Activated naive CD4-positive, alpha-beta T cell treated with anti-CD3 and anti-CD28 coated beads, Interleukin-2, amount 10 ng/mL, durations not matched to agents 7 days and 5 days (primary cell): ENCODE measurements around the gene IFNLR1.
"Not testable (repeated sequence)": the region's sequence is repeated elsewhere in the genome, so short reads cannot be mapped to it uniquely, and the experiment has no call there.

Experiments
- CTCF ChIA-PET: fragments of 350-600 bp; sonication (Branson Sonifier 250); formaldehyde crosslinking; loops from one replicate; lab custom pipeline; 2021; ENCODE audit warnings: antibody characterized with exemption; lab: Charles Lee
- DNase-seq: peaks from one replicate; pipeline ENCODE4 v3.0.0-alpha.2; 2020
- H3K27ac Mint-ChIP-seq: one replicate; pipeline ENCODE4 v1.8.0; 2021; ENCODE audit warnings: mild to moderate bottlenecking, moderate library complexity, mixed read lengths
- H3K27me3 Mint-ChIP-seq: one replicate; pipeline ENCODE4 v1.8.0; 2021; ENCODE audit warnings: mild to moderate bottlenecking, mixed read lengths
- H3K36me3 Mint-ChIP-seq: one replicate; pipeline ENCODE4 v1.8.0; 2021; ENCODE audit warnings: mixed read lengths
- H3K4me1 Mint-ChIP-seq: one replicate; pipeline ENCODE4 v1.8.0; 2021; ENCODE audit warnings: mixed read lengths
- H3K4me3 Mint-ChIP-seq: one replicate; pipeline ENCODE4 v1.8.0; 2021; ENCODE audit warnings: mild to moderate bottlenecking, moderate library complexity, mixed read lengths
- H3K9me3 Mint-ChIP-seq: one replicate; pipeline ENCODE4 v1.8.0; 2021; ENCODE audit warnings: mixed read lengths

IFNLR1 gene

DNA sequence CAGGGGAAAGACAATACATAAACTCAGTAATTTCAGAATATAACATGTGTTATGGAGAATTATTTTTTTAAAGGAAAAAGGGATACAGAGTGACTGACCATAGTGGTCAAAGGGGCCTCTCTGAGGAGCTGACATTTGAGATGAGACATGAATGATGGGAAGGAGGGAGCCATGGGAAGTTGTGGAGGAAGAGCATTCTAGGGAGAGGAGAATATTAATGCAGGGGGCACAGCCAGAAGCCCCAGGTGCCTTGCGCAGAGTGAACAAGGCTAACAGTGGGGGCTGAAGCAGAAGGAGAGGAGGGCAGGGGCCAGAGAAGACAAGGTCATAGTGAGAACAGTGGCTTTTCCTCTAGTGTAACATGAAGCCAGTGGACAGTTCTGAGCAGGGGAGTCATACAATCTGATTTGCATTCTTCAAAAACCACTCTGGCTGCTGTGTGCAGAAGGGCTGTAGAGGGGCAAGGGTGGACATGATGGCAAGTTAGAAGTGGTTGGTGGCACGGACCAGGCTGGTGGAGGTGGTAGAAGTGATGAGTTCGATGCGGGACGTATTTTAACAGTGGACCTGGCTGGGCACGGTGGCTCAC is 28.2 kb upstream of the IFNLR1 start:
- H3K36me3 Mint-ChIP-seq, result peaks cover 1% of the 10 kb centered on the region
- H3K4me3 Mint-ChIP-seq, result no peak overlapping the region
- H3K4me1 Mint-ChIP-seq, result no peaks in the 10 kb centered on the region
- peaks cover 73% of the 10 kb centered on the region for H3K27me3 Mint-ChIP-seq
- CTCF ChIA-PET, result interaction anchor here (0.5 to 1.8 kb wide), 2 partner anchors 11 to 284 kb away, joined by 3 to 5 read pairs; no protein-coding TSS in a partner anchor
- H3K9me3 Mint-ChIP-seq, result peaks cover 6% of the 10 kb centered on the region
- H3K27ac Mint-ChIP-seq, result no peak overlapping the region
- no peak for DNase-seq

DNA sequence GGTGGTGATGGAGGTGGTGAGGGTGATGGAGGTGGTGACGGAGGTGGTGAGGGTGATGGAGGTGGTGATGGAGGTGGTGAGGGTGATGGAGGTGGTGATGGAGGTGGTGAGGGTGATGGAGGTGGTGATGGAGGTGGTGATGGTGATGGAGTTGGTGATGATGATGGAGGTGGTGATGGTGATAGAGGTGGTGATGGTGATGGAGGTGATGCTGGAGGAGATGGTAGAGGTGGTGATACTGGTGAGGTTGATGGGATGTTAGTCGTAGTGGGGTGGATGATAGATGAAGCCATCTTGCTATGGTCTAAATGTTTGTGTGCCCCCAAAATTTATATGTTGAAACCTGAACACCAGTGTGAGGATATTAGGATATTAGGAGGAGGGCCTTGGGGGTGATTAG is 25.3 kb upstream of the IFNLR1 start:
- Mint-ChIP-seq H3K36me3 (peaks cover 1% of the 10 kb centered on the region), H3K4me1 (no peaks in the 10 kb centered on the region), H3K27me3 (peaks cover 52% of the 10 kb centered on the region), H3K9me3 (peaks cover 6% of the 10 kb centered on the region), H3K4me3 (no peak overlapping the region), H3K27ac (no peak overlapping the region)
- no peak for DNase-seq
- CTCF ChIA-PET, result no interaction called here

DNA sequence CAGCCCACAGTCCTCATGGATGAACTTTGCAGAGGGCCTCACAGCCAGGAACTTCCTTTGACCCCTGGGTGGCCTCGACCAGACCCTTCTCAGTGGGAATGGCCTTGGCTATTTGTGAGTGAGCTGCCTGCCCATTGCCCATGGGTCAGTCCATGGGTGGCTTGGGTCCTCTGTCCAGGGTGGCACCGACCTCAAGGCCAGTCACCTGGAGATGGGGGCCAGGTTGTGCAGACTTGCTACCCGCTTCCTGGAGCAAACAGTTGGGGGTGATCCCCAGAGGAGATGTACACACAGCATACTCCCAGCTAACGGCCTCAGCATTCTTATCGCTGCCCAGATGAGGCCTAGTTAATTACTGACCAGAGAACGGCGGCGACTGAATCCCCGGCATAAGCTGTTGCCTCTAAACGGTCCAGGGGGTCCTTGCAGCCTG is 23.1 kb upstream of the IFNLR1 start:
- DNase-seq, result no peak
- H3K4me3 Mint-ChIP-seq, result no peak overlapping the region
- peaks cover 1% of the 10 kb centered on the region for H3K36me3 Mint-ChIP-seq
- H3K27me3 Mint-ChIP-seq, result peaks cover 37% of the 10 kb centered on the region
- CTCF ChIA-PET, result interaction anchor here (2.2 kb wide), 1 partner anchor 8 kb away, joined by 7 read pairs; no protein-coding TSS in a partner anchor
- no peak overlapping the region for H3K27ac Mint-ChIP-seq
- H3K4me1 Mint-ChIP-seq, result no peaks in the 10 kb centered on the region
- peaks cover 6% of the 10 kb centered on the region for H3K9me3 Mint-ChIP-seq

DNA sequence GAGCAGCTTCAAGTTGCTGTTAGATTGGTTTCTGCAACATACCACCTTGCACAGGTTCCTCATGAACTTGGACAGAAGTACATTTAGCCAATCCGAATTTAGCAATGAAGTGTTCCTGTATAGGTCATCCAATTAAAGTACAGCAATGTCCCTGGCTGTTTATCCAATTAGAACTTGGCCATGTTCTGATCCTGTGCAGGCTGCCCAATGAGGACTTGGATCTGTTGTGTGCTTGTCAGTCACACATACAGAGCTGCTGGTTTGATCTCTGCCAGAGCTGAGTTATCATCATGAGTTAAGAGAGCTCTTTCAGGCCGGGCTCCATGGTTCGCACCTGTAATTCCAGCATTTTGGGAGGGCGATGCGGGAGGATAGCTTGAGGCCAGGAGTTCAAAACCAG is 22.0 kb upstream of the IFNLR1 start:
- H3K4me3 Mint-ChIP-seq, result no peak overlapping the region

DNA sequence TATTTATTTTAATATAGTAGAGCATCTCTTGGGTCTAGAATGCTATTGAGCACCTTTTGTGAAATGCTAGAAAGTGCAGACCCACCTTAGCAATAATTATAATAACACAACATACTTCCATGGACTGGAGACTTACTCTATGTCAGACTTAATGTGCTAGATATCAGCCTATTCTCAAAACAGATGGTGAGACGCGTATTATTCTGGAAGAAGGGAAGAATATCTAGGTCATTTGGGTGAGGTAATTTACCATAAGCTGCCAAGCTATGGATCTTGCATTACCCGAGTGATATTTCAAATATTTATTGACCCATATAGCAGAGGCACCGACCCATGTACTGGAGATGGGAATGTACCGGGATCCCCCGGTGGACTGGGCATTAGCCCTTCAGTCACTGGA is 20.6 kb upstream of the IFNLR1 start:
- CTCF ChIA-PET, result interaction anchor here (2.1 to 2.4 kb wide), 2 partner anchors 8 to 183 kb away, joined by 8 read pairs; no protein-coding TSS in a partner anchor
- Mint-ChIP-seq H3K4me3 (no peak overlapping the region), H3K4me1 (no peaks in the 10 kb centered on the region), H3K9me3 (peaks cover 6% of the 10 kb centered on the region), H3K27me3 (peaks cover 25% of the 10 kb centered on the region), H3K27ac (no peak overlapping the region), H3K36me3 (peaks cover 1% of the 10 kb centered on the region)
- DNase-seq, result no peak

More for the DNA sequence above, 22.0 kb upstream of the IFNLR1 start:
- DNase-seq, result no peak
- Mint-ChIP-seq H3K4me1 (no peaks in the 10 kb centered on the region), H3K27ac (no peak overlapping the region), H3K27me3 (peaks cover 26% of the 10 kb centered on the region), H3K36me3 (peaks cover 1% of the 10 kb centered on the region), H3K9me3 (peaks cover 6% of the 10 kb centered on the region)
- CTCF ChIA-PET, result interaction anchor here (0.8 to 2.4 kb wide), 3 partner anchors 10 to 760 kb away, joined by 3 to 8 read pairs (median 8); no protein-coding TSS in a partner anchor

DNA sequence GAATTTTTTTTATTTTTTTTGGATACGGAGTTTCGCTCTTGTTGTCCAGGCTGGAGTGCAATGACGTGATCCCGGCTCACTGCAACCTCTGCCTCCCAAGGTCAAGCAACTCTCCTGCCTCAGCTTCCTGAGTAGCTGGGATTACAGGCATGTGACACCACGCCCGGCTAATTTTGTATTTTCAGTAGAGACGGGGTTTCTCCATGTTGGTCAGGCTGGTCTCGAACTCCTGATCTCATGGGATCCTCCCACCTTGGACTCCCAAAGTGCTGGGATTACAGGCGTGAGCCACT is 20.3 kb upstream of the IFNLR1 start:
- peaks cover 27% of the 10 kb centered on the region for H3K27me3 Mint-ChIP-seq
- CTCF ChIA-PET, result interaction anchor here (2.1 to 2.4 kb wide), 2 partner anchors 8 to 184 kb away, joined by 8 read pairs; no protein-coding TSS in a partner anchor
- not testable (repeated sequence) for DNase-seq, H3K4me1 Mint-ChIP-seq, H3K36me3 Mint-ChIP-seq, H3K4me3 Mint-ChIP-seq, H3K9me3 Mint-ChIP-seq, H3K27ac Mint-ChIP-seq

DNA sequence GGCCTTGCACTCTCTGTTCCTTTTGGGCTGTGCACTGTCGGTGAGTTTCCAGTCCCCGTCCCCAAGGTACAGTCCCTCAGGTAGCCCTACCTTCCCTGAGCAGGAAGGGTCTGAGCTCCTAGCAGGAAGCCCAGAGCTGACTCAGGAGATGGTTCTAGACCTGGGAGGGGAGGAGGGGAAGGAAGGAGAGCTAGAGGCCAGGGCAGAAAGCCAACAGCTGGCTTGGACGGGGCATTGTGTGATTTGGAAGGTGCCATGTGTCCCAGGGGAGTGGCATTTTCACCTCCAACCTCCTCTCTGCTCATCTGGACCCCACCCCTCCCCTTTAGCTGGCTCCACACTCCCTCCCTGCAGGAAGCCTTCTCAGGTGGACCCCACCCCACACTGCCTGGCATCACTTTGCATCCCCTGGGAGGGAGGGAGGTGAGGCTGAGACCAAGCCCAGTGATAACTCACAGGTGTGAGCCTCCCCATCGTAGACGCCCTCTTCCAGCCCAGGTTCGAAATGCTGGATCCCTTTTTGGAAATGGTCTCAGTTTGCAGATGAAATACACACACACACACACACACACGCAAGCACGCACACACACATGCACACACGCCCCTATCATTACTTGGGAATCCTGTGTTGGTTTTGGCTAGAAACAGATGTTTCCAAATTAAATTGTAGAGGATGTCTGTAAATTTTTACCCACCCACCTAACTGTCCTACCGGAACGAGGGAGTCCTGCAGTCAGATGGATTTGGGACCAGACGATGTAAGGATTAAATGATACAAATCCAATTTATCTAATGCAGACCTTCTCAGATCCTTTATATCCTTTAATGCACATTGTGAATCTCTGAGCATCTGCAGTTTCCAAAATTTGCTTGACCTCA is 19.7 kb upstream of the IFNLR1 start:
- H3K27me3 Mint-ChIP-seq, result peaks cover 33% of the 10 kb centered on the region
- H3K36me3 Mint-ChIP-seq, result peaks cover 1% of the 10 kb centered on the region
- DNase-seq, result no peak
- H3K27ac Mint-ChIP-seq, result no peak overlapping the region
- CTCF ChIA-PET, result interaction anchor here (3.9 kb wide), 1 partner anchor 185 kb away, joined by 48 read pairs; no protein-coding TSS in a partner anchor
- no peak overlapping the region for H3K4me3 Mint-ChIP-seq
- H3K9me3 Mint-ChIP-seq, result peaks cover 2% of the 10 kb centered on the region
- no peaks in the 10 kb centered on the region for H3K4me1 Mint-ChIP-seq

DNA sequence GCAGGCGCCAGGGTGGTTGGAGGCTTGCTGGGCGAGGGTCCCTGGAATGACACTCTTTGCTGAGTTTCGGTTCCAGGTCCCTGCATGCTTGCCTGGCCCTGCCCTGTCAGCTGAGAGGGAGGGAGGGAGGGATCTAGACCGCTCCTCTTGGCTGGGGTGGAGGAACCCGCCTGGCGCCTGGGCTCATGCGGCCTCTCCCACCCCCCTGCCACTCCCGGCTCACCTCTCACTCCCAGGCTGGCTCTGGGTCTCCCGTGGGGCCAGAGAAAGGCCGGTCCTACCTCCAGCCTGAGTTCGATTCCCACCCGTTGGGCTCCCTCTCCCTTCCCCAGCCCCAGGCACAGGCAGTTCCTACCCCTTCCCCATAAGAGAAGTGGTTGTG is 19.0 kb upstream of the IFNLR1 start:
- Mint-ChIP-seq H3K27ac (no peak overlapping the region), H3K36me3 (no peaks in the 10 kb centered on the region), H3K27me3 (peaks cover 32% of the 10 kb centered on the region), H3K4me3 (no peak overlapping the region), H3K9me3 (no peaks in the 10 kb centered on the region), H3K4me1 (no peaks in the 10 kb centered on the region)
- DNase-seq, result no peak
- CTCF ChIA-PET, result interaction anchor here (1.0 to 3.9 kb wide), 3 partner anchors 56 to 186 kb away, joined by 3 to 48 read pairs (median 9); no protein-coding TSS in a partner anchor

DNA sequence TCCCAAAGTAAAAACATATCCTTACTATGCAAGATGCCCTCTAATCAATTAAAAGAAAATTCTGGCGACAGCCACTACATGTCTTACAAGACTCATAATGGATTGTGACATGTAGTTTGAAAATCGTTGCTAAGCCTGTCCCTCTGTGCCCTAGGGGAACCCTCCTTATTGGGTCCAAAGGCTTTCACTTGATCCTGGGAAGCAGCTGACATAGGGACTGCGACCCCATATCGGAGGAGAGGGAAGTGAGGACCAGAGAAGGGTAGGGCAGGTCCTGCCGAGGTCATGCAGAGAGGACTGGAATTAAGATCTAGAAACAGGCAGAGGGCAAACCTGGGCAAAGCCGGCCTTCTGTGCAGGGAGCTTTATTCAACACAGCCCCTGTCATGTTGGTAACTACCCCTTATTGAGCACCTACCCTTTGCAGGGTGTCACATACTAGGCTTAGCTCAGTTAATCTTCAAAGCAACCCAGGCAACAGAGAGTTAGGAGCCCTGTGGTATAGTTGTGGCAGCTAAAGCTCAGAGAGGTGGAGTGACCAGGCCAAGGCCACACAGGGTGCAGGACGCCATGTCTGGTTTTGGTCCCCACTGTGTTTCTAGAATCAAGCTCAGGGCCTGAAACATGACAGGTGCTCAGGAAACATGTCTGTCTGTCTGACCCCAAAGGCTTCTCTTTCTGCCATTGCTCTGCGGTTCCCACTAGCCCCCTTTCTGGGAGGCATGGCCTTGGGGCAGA is 18.4 kb upstream of the IFNLR1 start:
- Mint-ChIP-seq H3K27ac (no peak overlapping the region), H3K4me3 (no peak overlapping the region), H3K4me1 (no peaks in the 10 kb centered on the region), H3K36me3 (no peaks in the 10 kb centered on the region), H3K27me3 (peaks cover 27% of the 10 kb centered on the region), H3K9me3 (no peaks in the 10 kb centered on the region)
- no peak for DNase-seq
- CTCF ChIA-PET, result interaction anchor here (0.8 to 3.9 kb wide), 4 partner anchors 54 to 186 kb away, joined by 3 to 48 read pairs (median 6); no protein-coding TSS in a partner anchor

DNA sequence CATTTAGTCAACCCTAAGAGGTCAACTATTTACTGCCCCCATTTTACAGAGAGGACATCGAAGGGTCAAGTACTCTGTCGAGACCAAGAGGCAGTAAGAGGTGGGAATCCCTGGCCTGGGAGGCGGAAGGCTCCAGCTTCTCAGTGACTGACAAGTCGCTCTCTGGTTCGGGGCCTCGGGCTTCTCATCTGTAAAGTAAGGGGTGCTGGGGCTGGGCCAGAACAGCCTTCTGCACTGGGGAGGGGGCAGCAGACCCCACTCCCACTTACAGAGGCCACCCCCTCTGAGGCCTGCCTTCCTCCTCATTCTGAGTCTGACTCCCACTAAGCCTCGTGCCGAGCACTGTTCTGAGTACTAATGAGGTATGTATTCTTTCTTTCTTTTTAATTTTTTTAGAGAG is 17.0 kb upstream of the IFNLR1 start:
- H3K27ac Mint-ChIP-seq, result no peak overlapping the region
- DNase-seq, result no peak
- CTCF ChIA-PET, result interaction anchor here (0.7 to 3.9 kb wide), 9 partner anchors 8 to 383 kb away, joined by 3 to 48 read pairs (median 3); no protein-coding TSS in a partner anchor

DNA sequence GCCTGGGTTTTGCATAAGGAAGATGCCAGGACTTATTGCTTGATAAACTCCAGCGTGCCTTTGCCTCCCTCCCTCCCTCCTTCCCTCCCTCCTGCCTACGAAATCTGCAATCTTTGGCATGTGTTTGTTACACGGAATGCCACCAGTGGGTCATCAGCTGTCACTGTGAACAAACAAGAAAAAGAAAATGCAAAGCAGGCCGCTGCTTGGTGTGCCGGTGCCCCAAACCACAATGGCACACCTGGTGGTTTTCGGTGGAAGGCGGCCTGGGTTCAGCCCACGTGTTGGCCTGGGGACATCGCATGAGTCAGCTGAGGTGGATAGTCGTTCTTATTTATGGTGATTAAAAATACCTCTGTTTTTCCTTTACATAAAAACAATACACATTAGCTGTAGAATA is 16.3 kb upstream of the IFNLR1 start:
- Mint-ChIP-seq H3K36me3 (no peaks in the 10 kb centered on the region), H3K9me3 (no peaks in the 10 kb centered on the region), H3K27me3 (peaks cover 22% of the 10 kb centered on the region), H3K4me1 (peaks cover 11% of the 10 kb centered on the region), H3K27ac (no peak overlapping the region), H3K4me3 (no peak overlapping the region)
- CTCF ChIA-PET, result interaction anchor here (0.7 to 3.9 kb wide), 7 partner anchors 9 to 383 kb away, joined by 3 to 48 read pairs (median 3); no protein-coding TSS in a partner anchor
- DNase-seq, result no peak

More for the DNA sequence above, 17.0 kb upstream of the IFNLR1 start:
- Mint-ChIP-seq H3K27me3 (peaks cover 26% of the 10 kb centered on the region), H3K36me3 (no peaks in the 10 kb centered on the region), H3K4me3 (no peak overlapping the region), H3K4me1 (peaks cover 11% of the 10 kb centered on the region), H3K9me3 (no peaks in the 10 kb centered on the region)

DNA sequence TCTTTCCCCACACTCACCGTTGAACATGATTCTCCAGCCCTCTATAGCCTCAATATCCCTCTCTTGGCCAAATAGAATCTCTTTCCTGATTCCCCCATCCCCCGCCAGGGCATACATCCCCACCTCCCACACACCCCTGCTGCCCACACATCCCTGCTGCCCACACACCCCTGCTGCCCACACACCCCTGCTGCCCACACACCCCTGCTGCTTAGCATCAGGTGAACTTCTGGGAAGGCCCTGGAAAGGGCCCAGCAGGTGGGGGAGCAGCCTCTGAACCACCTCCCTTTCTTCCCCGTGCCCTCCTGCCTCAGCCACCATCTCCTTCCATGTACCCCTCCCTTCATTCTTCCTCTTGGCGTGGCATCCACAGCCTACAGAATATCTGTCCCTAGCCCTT is 15.9 kb upstream of the IFNLR1 start:
- Mint-ChIP-seq H3K36me3 (no peaks in the 10 kb centered on the region), H3K27ac (no peak overlapping the region), H3K4me1 (peaks cover 11% of the 10 kb centered on the region), H3K9me3 (no peaks in the 10 kb centered on the region), H3K4me3 (no peak overlapping the region), H3K27me3 (peaks cover 24% of the 10 kb centered on the region)
- CTCF ChIA-PET, result interaction anchor here (0.7 to 11.4 kb wide), 7 partner anchors 10 to 229 kb away, joined by 3 to 383 read pairs (median 48); no protein-coding TSS in a partner anchor
- DNase-seq, result no peak

DNA sequence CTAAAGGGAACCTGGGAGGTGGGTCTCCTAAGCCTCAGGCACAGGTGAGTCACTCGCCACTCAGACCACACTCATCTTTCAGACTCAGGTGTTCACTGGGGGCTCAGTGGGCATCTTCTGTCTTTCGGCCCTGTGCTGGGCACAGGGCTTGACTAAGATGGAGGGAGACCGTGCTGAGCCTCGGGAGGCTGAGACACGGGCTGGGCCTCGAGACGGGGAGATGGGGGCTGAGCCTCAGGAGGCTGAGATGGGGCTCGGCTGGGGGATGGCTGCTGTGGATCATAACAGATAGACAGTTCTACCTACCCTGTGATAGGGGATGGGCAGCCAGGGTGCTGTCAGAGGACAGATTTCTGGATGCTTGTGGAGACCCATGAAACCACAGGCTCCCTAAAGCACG is 15.5 kb upstream of the IFNLR1 start:
- H3K27ac Mint-ChIP-seq, result no peak overlapping the region
- H3K4me3 Mint-ChIP-seq, result no peak overlapping the region
- DNase-seq, result no peak
- H3K9me3 Mint-ChIP-seq, result no peaks in the 10 kb centered on the region
- no peaks in the 10 kb centered on the region for H3K36me3 Mint-ChIP-seq
- CTCF ChIA-PET, result interaction anchor here (0.7 to 11.4 kb wide), 19 partner anchors 8 to 636 kb away, joined by 3 to 383 read pairs (median 6); partner anchors contain the start of gene NIPAL3
- peaks cover 11% of the 10 kb centered on the region for H3K4me1 Mint-ChIP-seq
- H3K27me3 Mint-ChIP-seq, result peaks cover 27% of the 10 kb centered on the region
